Colon (tissue), 2 donors: ENCODE data around the gene RDH5.

Source experiments
- FAIRE-seq: peaks from 2 replicates; lab custom pipeline; 2012; peaks lifted over from hg19 to GRCh38; lab: Jason Lieb, UNC
- donor health status: control.
- donor health status: control.

RDH5 gene

DNA sequence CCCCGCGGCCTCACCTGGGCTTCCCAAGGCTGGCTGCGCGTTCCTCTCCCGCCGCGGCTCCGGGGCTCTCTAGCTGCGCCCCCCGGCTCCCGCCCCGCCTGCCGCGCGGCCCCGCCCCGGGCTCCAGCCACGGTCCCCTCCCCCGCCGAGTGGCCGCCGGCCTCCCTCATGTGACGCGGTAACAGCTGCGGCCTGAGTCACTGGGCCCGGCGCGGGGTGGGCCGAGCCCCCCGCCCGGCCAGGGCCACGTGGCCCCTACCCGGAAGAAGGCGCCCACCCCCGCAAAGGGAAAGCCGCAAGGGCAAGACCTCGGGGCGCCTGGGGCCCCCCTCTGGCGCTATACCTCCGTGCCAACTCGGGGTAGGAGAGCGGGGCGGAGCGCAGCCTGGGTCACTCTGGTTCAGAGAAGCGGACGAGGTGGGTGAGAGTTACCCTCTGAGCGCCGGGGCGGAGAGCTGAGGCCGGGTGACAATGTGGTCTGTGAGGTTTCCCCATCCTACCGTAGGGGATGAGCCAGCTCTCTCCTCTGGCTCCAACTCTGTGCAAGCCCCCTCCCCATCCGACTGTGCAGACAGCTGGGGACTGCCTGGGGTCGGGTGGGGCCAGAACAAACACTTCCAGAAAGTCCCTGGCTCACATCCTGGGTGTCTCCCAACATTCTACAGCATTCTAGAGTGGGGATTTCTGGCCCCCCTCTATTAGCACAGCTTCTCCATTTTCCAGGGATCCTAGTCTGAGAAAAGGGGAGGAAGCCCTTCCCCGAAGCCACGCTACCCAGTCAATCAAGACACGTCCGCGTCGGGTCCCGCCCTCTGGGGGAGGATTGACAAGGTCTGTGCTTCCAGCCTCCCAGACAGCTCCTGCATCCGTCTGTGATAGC is 9.0 kb downstream of the RDH5 start, which contains the start of gene CD63:
CD63 (minus strand) TSS at position 71 of the 880 bp plus-strand sequence. CDS start 668 bp downstream, outside the sequence.
- no peak for FAIRE-seq

DNA sequence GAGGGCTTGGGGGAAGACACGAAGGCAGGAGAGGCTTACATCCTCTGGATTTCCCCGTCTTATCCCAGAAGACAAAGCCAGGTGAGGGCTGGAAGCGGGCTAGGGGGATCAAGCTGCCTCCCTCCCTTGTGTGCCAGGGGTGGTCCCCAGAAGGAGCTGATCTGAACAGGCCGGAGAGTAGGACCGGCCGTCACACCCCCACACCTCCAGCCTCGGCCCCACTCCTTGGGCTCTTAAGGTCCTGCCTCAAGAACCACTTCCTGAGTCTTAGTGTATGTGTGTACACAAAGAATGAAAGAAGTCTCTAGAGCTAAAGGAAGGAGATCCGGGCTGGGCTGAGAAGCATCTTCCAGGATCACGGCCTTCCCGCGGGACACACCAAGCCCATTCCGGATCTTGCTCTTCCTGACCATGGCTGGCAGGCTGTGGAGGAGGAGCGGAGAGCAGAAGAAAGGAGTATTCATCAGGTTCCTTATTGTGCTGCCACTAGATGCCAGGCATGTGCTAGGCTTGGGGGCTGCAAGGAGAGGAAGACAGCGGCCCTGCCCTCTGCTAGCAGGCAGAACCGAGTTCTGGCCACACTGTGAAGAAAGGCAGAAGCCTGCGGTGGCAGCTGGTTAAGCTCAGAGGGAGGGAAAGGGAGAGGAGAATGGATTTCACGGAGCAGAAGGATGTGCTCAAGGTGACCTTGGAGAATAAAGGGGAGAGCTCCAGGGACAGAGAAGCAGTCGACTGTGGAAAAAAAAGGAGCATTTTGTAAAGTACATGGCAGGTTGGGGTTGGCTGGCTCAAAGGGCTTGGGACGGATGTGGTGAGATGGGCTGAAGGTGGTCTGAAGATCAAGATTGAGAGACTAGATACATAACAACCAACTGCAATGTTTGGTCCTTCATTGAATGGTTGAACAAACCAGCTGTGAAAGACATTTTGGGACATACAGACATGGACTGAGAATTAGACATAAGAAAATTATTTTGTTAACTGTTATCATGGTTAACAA is 9.9 kb downstream of the RDH5 start:
- FAIRE-seq: no peak

DNA sequence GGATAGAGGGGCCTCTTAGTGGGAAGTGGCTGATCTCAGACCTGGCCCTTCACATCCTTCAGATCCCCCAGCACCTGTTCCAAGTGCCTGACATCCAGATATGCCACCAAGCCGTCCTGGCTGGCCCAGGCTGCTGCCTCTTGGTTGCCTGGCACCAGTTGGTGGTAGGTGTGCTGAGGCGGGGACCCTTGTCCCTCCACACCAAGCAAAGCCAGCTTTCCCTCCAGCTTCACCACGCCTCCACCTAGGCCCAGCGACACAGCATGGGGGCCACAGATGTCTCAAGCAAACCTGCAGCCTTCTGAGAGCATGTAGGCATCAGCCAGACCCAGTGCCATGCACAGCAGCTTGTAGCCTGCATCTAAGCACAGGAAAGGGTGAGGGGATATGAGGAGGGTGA is 12.1 kb downstream of the RDH5 start:
- FAIRE-seq: no peak

- FAIRE-seq: no peak
Measured at GRCh38 chr12:55733021-55733555, 12.9 kb downstream of the RDH5 start.

- no peak for FAIRE-seq
Measured at GRCh38 chr12:55733858-55734257, 13.7 kb downstream of the RDH5 start.

GRCh38 chr12:55734595-55734994 is 14.4 kb downstream of the RDH5 start:
- FAIRE-seq: no peak

DNA sequence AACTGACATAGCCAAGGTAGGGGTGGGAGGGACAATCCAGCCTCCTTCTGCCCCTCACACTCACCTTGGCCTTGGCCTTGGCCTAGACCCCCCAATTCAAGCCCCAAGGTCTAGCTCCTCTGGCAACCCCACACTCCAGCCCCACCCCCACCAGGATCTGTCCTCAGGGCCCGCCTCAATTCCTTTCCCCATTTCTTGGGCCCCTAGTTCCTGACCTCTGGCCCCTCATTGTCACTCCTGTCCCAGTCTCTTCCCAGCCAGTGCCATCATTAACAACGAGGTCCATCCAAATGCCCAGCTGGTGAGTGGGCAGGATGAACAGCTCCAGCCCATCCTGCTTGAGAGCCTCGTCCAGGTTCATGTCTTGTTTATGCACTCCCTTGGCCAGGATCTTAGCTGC is 15.9 kb downstream of the RDH5 start:
- FAIRE-seq: no peak

GRCh38 chr12:55736780-55737580 is 16.8 kb downstream of the RDH5 start:
- no peak for FAIRE-seq

- no peak for FAIRE-seq
Measured at GRCh38 chr12:55737581-55738122, 17.5 kb downstream of the RDH5 start.

GRCh38 chr12:55738123-55739024 is 18.2 kb downstream of the RDH5 start:
- no peak for FAIRE-seq

GRCh38 chr12:55739025-55739378 is 18.8 kb downstream of the RDH5 start:
- no peak for FAIRE-seq

- FAIRE-seq: no peak
Measured at GRCh38 chr12:55741931-55742680, 21.9 kb downstream of the RDH5 start.

- FAIRE-seq: no peak
Measured at GRCh38 chr12:55742719-55743405, 22.7 kb downstream of the RDH5 start, which contains the start of gene GDF11. Gene GDF11, plus strand, starts transcription at chr12:55743122. Its CDS starts 195 bp downstream, at chr12:55743317.

DNA sequence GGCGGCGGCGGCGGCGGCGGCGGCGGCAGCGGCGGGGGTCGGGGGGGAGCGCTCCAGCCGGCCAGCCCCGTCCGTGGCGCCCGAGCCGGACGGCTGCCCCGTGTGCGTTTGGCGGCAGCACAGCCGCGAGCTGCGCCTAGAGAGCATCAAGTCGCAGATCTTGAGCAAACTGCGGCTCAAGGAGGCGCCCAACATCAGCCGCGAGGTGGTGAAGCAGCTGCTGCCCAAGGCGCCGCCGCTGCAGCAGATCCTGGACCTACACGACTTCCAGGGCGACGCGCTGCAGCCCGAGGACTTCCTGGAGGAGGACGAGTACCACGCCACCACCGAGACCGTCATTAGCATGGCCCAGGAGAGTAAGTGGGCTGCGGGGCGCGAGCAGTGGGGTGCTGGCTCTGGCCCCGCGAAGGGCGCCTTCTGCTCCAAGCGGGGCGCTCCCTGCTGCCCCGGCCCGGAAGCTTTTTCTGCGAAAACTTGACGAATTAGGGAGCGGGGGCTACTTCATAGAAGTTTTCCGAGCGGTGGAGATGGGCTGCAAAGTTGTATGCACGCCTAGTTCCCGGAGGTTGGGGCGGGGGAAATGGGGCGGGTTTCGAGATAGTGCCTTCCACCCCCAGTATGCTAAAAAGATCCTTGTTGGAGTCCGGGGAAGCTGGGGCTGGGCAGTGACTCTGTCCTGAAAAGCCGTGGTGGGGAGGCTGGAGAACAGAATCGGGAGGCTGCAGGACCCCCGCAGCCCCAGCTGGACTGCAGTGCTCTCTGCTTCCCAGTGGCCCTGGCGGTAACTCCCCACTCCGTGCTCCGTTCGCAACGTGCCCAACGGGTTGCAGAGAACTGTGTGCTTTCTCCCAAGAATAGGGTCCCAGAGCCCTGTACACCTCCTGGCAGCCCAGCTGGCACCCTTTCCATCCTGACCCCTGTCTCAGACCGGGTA is 23.5 kb downstream of the RDH5 start:
- no peak for FAIRE-seq

GRCh38 chr12:55744340-55745030 is 24.3 kb downstream of the RDH5 start:
- no peak for FAIRE-seq

DNA sequence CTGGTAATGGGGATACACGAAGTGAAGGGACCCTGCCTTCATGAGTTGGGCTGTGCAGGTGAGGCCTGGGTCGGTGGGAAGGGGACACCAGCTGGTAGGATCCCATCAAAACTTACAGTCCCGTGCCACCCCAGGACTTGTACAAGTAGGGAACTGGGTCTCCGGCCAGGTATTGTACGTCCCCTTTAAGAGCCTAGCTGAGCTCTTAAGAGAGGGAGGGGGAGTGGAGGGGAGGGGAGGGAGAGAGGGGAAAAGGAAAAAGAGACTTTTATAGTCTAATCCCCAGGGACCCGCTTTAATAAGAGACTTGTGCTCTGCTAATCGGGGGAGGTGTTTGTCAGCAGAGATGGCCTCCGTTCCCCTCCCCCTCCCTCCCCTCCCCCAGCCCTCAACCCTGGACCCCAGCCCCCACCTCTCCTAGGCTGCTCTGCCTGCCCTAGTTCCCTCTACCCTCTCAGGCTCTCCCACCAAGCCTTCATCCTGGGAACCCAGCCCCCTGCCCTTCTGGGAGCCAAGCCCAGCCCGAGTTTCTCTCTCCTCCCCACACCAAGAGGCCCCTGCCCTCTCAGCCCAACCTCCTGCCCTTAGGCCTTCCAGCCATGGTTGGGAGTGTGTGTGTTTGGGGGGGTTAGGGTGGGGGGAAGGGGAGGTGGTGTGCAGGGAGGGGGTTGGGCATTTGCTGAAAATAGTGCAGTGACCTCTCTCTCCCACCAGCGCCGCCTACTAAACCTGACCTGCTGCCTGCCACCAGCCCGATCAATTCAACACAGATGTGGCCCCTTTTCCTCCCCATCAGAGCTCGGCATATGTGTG is 25.4 kb downstream of the RDH5 start:
- FAIRE-seq: no peak
